ENCODE results near the gene GAS1.

GAS1 gene

GRCh38 chr9:86971742-86972141 is 24.4 kb upstream of the GAS1 start:
- H3K18ac ChIP-seq (ENCODE audit: low read length), result no peak overlapping the region
- no peak for DNase-seq
- H3K9ac ChIP-seq (ENCODE audit: low read length), result no peak overlapping the region
- H2BK15ac ChIP-seq (replicated peaks; ENCODE audit: low read depth), result no peak overlapping the region
- H3K4me1 ChIP-seq (ENCODE audit: control insufficient read depth, low read depth, low read length), result no peaks in the 10 kb centered on the region
- no peak overlapping the region for H3K27ac ChIP-seq (ENCODE audit: low read depth, low read length)
- no peak overlapping the region for H3K23ac ChIP-seq (ENCODE audit: low read length)
- no peak overlapping the region for H2AK5ac ChIP-seq (ENCODE audit: low read length)
- no peak overlapping the region for H4K8ac ChIP-seq (ENCODE audit: low read depth, low read length)
- H3K4ac ChIP-seq (ENCODE audit: low read depth, low read length), result no peak overlapping the region
- no peak overlapping the region for H3K4me3 ChIP-seq (ENCODE audit: low read length)
- no peaks in the 10 kb centered on the region for H3K27me3 ChIP-seq (ENCODE audit: insufficient read depth, low read length, poor library complexity)
- no peaks in the 10 kb centered on the region for H3K79me2 ChIP-seq (ENCODE audit: control insufficient read depth, insufficient read depth, low read length)
- no peak overlapping the region for H4K5ac ChIP-seq (ENCODE audit: low read length)
- no peak overlapping the region for H3K56ac ChIP-seq (ENCODE audit: low read length)
- H2BK5ac ChIP-seq (ENCODE audit: low read length), result no peak overlapping the region
- no peaks in the 10 kb centered on the region for H3K79me1 ChIP-seq (ENCODE audit: low read length)
- no peak overlapping the region for H2BK120ac ChIP-seq (ENCODE audit: low read depth, low read length)
- no peak overlapping the region for H3K4me2 ChIP-seq (ENCODE audit: low read length)
- H3K36me3 ChIP-seq (ENCODE audit: control insufficient read depth, insufficient read depth, low read length), result no peaks in the 10 kb centered on the region

GRCh38 chr9:86968258-86968920 is 21.1 kb upstream of the GAS1 start:
- Histone ChIP-seq H3K18ac (ENCODE audit: low read length) (no peak overlapping the region), H3K79me2 (ENCODE audit: control insufficient read depth, insufficient read depth, low read length) (no peaks in the 10 kb centered on the region), H3K4ac (ENCODE audit: low read depth, low read length) (no peak overlapping the region), H3K4me3 (ENCODE audit: low read length) (no peak overlapping the region), H3K9ac (ENCODE audit: low read length) (no peak overlapping the region), H3K4me1 (ENCODE audit: control insufficient read depth, low read depth, low read length) (no peaks in the 10 kb centered on the region), H2BK5ac (ENCODE audit: low read length) (no peak overlapping the region), H4K5ac (ENCODE audit: low read length) (no peak overlapping the region), H3K56ac (ENCODE audit: low read length) (no peak overlapping the region), H3K27ac (ENCODE audit: low read depth, low read length) (no peak overlapping the region), H2BK120ac (ENCODE audit: low read depth, low read length) (no peak overlapping the region), H3K36me3 (ENCODE audit: control insufficient read depth, insufficient read depth, low read length) (no peaks in the 10 kb centered on the region), H3K4me2 (ENCODE audit: low read length) (no peak overlapping the region), H3K27me3 (ENCODE audit: insufficient read depth, low read length, poor library complexity) (no peaks in the 10 kb centered on the region), H2BK15ac (replicated peaks; ENCODE audit: low read depth) (no peak overlapping the region), H3K23ac (ENCODE audit: low read length) (no peak overlapping the region), H4K8ac (ENCODE audit: low read depth, low read length) (no peak overlapping the region), H2AK5ac (ENCODE audit: low read length) (no peak overlapping the region), H3K79me1 (ENCODE audit: low read length) (no peaks in the 10 kb centered on the region)
- DNase-seq, result no peak
- no CpG with 5 or more reads among the region's 8 CpGs for WGBS (ENCODE audit: extremely low coverage, insufficient coverage, low lambda C conversion rate)

GRCh38 chr9:86966852-86967511 is 19.7 kb upstream of the GAS1 start:
- DNase-seq, result no peak
- no peak overlapping the region for H3K27ac ChIP-seq (ENCODE audit: low read depth, low read length)
- H3K27me3 ChIP-seq (ENCODE audit: insufficient read depth, low read length, poor library complexity), result no peaks in the 10 kb centered on the region
- H4K8ac ChIP-seq (ENCODE audit: low read depth, low read length), result no peak overlapping the region
- no peak overlapping the region for H3K4me3 ChIP-seq (ENCODE audit: low read length)
- no peak overlapping the region for H3K4ac ChIP-seq (ENCODE audit: low read depth, low read length)
- H2AK5ac ChIP-seq (ENCODE audit: low read length), result no peak overlapping the region
- H3K4me1 ChIP-seq (ENCODE audit: control insufficient read depth, low read depth, low read length), result no peaks in the 10 kb centered on the region
- H3K9ac ChIP-seq (ENCODE audit: low read length), result no peak overlapping the region
- H2BK120ac ChIP-seq (ENCODE audit: low read depth, low read length), result no peak overlapping the region
- H3K56ac ChIP-seq (ENCODE audit: low read length), result no peak overlapping the region
- H3K23ac ChIP-seq (ENCODE audit: low read length), result no peak overlapping the region
- H3K79me1 ChIP-seq (ENCODE audit: low read length), result no peaks in the 10 kb centered on the region
- no peak overlapping the region for H2BK15ac ChIP-seq (replicated peaks; ENCODE audit: low read depth)
- no peak overlapping the region for H4K5ac ChIP-seq (ENCODE audit: low read length)
- no peak overlapping the region for H3K18ac ChIP-seq (ENCODE audit: low read length)
- H3K36me3 ChIP-seq (ENCODE audit: control insufficient read depth, insufficient read depth, low read length), result no peaks in the 10 kb centered on the region
- H2BK5ac ChIP-seq (ENCODE audit: low read length), result no peak overlapping the region
- no peaks in the 10 kb centered on the region for H3K79me2 ChIP-seq (ENCODE audit: control insufficient read depth, insufficient read depth, low read length)
- no peak overlapping the region for H3K4me2 ChIP-seq (ENCODE audit: low read length)
- no CpG with 5 or more reads among the region's 10 CpGs for WGBS (ENCODE audit: extremely low coverage, insufficient coverage, low lambda C conversion rate)

GRCh38 chr9:86965636-86966395 is 18.5 kb upstream of the GAS1 start:
- Histone ChIP-seq H3K36me3 (ENCODE audit: control insufficient read depth, insufficient read depth, low read length) (no peaks in the 10 kb centered on the region), H3K56ac (ENCODE audit: low read length) (no peak overlapping the region), H4K8ac (ENCODE audit: low read depth, low read length) (no peak overlapping the region), H3K79me2 (ENCODE audit: control insufficient read depth, insufficient read depth, low read length) (no peaks in the 10 kb centered on the region), H3K79me1 (ENCODE audit: low read length) (no peaks in the 10 kb centered on the region), H3K4ac (ENCODE audit: low read depth, low read length) (no peak overlapping the region), H3K27ac (ENCODE audit: low read depth, low read length) (no peak overlapping the region), H3K4me2 (ENCODE audit: low read length) (no peak overlapping the region), H3K18ac (ENCODE audit: low read length) (no peak overlapping the region), H3K27me3 (ENCODE audit: insufficient read depth, low read length, poor library complexity) (no peaks in the 10 kb centered on the region), H3K4me1 (ENCODE audit: control insufficient read depth, low read depth, low read length) (no peaks in the 10 kb centered on the region), H4K5ac (ENCODE audit: low read length) (no peak overlapping the region), H3K9ac (ENCODE audit: low read length) (no peak overlapping the region), H2BK15ac (replicated peaks; ENCODE audit: low read depth) (no peak overlapping the region), H2BK120ac (ENCODE audit: low read depth, low read length) (no peak overlapping the region), H2BK5ac (ENCODE audit: low read length) (no peak overlapping the region), H3K4me3 (ENCODE audit: low read length) (no peak overlapping the region), H3K23ac (ENCODE audit: low read length) (no peak overlapping the region), H2AK5ac (ENCODE audit: low read length) (no peak overlapping the region)
- DNase-seq, result no peak
- no CpG with 5 or more reads among the region's 5 CpGs for WGBS (ENCODE audit: extremely low coverage, insufficient coverage, low lambda C conversion rate)

GRCh38 chr9:86962692-86963091 is 15.4 kb upstream of the GAS1 start:
- Histone ChIP-seq H3K56ac (ENCODE audit: low read length) (no peak overlapping the region), H3K4me2 (ENCODE audit: low read length) (no peak overlapping the region), H3K79me1 (ENCODE audit: low read length) (no peaks in the 10 kb centered on the region), H3K18ac (ENCODE audit: low read length) (no peak overlapping the region), H3K4me1 (ENCODE audit: control insufficient read depth, low read depth, low read length) (no peaks in the 10 kb centered on the region), H4K5ac (ENCODE audit: low read length) (no peak overlapping the region), H3K9ac (ENCODE audit: low read length) (no peak overlapping the region), H2BK5ac (ENCODE audit: low read length) (no peak overlapping the region), H2AK5ac (ENCODE audit: low read length) (no peak overlapping the region), H3K4me3 (ENCODE audit: low read length) (no peak overlapping the region), H3K27me3 (ENCODE audit: insufficient read depth, low read length, poor library complexity) (no peaks in the 10 kb centered on the region), H3K4ac (ENCODE audit: low read depth, low read length) (no peak overlapping the region), H2BK120ac (ENCODE audit: low read depth, low read length) (no peak overlapping the region), H3K27ac (ENCODE audit: low read depth, low read length) (no peak overlapping the region), H2BK15ac (replicated peaks; ENCODE audit: low read depth) (no peak overlapping the region), H3K36me3 (ENCODE audit: control insufficient read depth, insufficient read depth, low read length) (no peaks in the 10 kb centered on the region), H3K23ac (ENCODE audit: low read length) (no peak overlapping the region), H4K8ac (ENCODE audit: low read depth, low read length) (no peak overlapping the region), H3K79me2 (ENCODE audit: control insufficient read depth, insufficient read depth, low read length) (no peaks in the 10 kb centered on the region)
- DNase-seq, result no peak
- no CpG with 5 or more reads among the region's 9 CpGs for WGBS (ENCODE audit: extremely low coverage, insufficient coverage, low lambda C conversion rate)

All from mesendoderm (in vitro differentiated cells).